GM20431 (cell line): Measurements from ENCODE around the gene UCN.

ENCODE experiments used
- in situ Hi-C: fragments of 300-500 bp; cut with MseI, MboI; formaldehyde crosslinking; loops from one replicate; pipeline ENCODE4 v1.15.0; 2020; ENCODE audit warnings: low sequenced_read_pairs; ENCODE audit not compliant: unreplicated experiment

The UCN gene

GRCh38 chr2:27264753-27265535, 43.3 kb downstream of the UCN start:
- in situ Hi-C loops = no loop called here

DNA sequence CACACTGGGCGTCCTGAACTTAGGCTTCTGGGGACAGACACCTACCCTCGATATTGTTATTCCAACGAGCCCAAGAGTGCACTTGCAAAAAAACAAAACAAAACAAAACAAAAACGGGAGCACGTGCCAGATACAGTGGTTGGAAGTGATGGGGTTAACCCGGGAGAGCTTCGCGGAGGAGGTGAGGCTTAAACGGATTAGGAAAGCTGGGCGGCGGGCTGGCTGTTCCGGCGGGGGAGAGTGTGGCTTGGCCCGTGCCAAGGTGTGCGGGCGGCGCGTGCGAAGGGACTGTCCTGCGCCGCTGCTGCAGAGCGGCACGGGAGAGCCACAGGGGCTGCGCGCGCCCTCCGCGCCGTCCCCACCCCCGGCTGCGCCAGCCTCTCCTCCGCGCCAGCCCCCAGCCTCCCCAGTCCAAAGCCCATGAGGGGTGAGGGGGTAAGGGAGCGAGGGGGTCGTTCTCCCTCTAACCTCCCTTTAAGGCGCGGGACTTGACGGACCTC, 43.9 kb downstream of the UCN start:
- in situ Hi-C loops = no loop called here

- in situ Hi-C loops = no loop called here
These were observed 44.7 kb downstream of the UCN start for GRCh38 chr2:27263287-27264252.

DNA sequence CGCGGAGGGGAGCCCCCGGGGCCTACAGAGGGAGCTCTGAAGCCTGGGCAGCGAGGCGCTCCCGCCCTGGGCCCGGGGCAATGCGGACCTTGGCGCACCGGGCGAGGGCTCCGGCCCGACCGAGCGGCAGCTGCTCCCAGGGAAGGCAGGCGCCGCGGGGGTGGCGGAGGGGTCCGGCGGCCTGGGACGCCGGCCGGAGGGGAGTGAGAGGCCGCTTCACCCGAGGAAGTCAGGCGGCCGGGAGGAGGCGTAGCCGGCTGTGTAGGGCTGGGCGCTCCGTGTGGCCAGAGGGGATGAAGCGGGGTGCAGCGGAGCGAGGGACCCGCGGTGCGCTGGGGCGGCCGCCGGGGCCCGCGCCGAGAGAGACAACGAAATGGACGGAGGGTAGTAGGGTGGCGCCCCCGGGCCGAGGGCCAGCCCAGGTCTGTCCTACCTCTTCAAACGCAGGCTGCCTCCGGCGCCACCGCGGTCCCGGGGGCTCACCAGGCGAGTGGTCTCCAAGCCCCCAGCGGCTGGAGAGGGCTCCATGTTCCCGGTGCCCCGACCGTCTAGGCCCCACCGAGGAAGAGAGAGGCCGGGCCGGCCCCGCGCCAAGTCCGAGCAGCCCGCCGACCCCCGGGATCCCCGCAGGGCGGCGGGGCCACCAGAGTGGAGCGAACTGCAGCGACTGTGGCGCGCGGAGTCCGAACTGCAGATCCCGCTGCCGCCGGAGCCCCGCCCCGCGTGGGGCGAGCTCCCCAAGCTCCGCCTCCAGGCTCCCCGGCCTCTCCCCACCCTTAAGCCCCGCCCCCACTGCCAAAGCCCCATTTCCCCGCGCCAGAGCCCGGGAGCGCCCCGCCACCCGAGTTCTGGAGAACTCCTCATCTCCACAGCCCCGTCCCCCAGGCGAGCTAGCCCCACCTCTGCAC, 45.6 kb downstream of the UCN start, which contains the start of gene SLC30A3:
Gene SLC30A3 (minus strand): TSS at position 669 of the 908 bp plus-strand sequence. CDS start 141 bp downstream, at position 528.
- in situ Hi-C loops = no loop called here

DNA sequence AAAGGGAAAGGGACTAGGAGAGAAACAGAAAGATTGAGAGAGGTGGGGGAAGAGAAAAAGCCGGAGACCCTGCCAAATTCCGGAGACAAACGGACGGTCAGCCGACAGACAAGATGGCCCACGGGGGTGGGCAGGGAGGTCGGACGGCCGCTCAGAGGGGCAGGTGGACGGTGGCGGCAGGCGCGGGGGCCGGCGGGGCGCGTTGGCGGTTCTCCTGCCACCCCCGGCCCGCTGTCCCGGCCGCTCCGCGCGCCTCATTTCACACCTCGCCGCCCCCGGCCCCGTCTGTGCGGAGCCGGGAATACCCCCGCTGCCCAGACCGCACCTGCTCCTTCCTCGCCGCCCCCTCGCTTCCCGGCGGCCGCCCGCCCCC, 46.3 kb downstream of the UCN start:
- in situ Hi-C loops = no loop called here

DNA sequence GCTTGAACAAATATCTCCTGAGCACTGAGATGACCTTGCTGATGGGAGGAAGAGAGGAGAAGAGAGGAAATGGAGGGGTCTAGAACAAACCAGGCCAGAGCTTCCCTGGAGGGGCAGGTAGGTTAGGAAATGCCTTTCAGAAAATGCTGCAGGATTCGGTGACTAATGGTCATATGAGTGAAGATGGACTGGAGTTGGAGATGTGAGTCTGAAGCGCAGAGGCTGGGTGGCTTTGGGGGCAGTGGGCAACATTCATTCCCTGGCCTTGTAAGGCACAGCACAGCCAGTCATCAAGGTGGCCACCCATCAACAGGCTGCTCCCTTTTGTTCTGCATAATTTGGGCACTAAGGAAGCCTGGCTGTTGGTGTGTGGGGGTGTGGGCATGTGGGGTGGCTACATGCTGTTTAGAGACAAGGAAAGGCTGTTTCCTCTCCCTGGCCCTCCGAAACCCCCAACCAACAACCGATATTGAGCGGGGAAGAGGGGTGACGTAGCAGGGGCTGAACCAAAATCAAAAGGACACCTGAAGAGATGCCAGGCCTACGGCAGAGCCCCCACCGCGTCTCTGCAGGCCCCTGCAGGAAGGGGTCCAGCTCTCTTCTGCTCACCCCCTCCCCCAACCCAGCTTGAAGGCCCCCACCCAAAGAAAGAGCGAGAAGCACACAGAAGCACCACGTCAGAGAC, 46.9 kb downstream of the UCN start:
- in situ Hi-C loops = no loop called here

- in situ Hi-C loops = no loop called here
These were observed 50.2 kb downstream of the UCN start for GRCh38 chr2:27258051-27258450.
